Thyroid gland (tissue), 4 donors: ENCODE results near the gene EPB41L4A.

ENCODE experiments used
- POLR2A ChIP-seq, 2 donors: fragments of 450-650 bp; IDR thresholded peaks; one replicate each; pipeline ENCODE4 v1.6.1; 2017; ENCODE audit warnings: antibody characterized with exemption in 2 of 2, mild to moderate bottlenecking in 2 of 2, moderate library complexity in 1 of 2
- TF ChIP-seq, protein P1 (sequence below), 6 experiments: fragments of 200-600 bp in 3 of 6; fragments of 450-650 bp in 3 of 6; sonication (generic) in 3 of 6; IDR thresholded peaks; one replicate each; pipeline ENCODE4 v1.5.1; 2016 to 2019; ENCODE audit warnings: antibody characterized with exemption in 6 of 6, mild to moderate bottlenecking in 2 of 6, inconsistent platforms in 1 of 6, moderate library complexity in 1 of 6

DNA sequence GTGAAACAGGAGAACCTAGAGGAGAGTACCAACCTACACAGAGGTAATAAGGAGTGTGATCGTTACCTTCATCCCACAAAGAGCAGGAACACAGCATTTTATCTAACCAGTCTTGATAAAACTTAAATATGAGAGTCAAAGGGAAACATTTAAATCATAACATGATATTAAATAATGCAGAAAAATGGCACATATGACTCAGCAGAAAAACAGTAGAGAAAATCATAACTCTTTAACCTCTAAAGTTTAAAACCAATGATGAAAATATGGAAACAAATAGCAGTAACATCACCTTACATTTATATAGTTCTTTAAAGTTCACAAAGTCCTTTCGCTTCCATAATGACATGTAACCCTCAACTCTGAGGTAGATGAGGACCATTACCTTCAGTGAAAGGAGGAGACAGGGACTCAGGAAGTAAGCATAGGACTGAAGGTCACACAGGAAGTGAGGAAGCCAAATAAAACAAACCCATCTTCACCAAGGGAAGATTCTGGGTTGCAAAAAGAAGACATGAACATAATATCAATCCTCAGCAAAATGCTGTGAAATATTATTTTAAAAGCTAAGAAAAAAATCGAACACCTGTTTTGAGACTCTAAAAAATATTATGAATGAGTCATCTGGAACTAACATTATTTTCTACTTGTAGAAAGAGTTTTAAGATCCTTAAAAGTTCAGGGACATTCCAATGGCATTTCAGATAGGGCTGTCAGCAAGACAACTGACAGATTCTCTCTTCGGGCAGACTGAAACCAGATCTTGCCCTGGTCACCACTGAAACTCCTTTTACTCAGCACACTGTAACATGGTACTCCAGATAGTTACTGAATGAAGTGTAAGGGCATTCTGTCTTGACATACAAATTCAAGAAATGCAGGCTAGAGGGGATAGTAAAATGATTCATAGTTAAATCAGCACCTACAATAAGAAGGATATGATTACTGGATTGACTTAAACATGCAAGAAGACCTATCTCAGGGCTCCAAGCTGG lies 148.5 kb downstream of the EPB41L4A start:
- TF ChIP-seq, protein P1, sequence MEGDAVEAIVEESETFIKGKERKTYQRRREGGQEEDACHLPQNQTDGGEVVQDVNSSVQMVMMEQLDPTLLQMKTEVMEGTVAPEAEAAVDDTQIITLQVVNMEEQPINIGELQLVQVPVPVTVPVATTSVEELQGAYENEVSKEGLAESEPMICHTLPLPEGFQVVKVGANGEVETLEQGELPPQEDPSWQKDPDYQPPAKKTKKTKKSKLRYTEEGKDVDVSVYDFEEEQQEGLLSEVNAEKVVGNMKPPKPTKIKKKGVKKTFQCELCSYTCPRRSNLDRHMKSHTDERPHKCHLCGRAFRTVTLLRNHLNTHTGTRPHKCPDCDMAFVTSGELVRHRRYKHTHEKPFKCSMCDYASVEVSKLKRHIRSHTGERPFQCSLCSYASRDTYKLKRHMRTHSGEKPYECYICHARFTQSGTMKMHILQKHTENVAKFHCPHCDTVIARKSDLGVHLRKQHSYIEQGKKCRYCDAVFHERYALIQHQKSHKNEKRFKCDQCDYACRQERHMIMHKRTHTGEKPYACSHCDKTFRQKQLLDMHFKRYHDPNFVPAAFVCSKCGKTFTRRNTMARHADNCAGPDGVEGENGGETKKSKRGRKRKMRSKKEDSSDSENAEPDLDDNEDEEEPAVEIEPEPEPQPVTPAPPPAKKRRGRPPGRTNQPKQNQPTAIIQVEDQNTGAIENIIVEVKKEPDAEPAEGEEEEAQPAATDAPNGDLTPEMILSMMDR (IDR thresholded peaks at IDR 0.05) = no peak
- no peak for TF ChIP-seq POLR2A (IDR thresholded peaks at IDR 0.05)
